WTC11 (cell line): ENCODE data around the gene ADCY2. TPM values are rescaled to one million over a fixed set of nuclear protein-coding genes. Genes with fewer than 3 reads are reported as not detected.

Source experiments
- ATAC-seq: fragments of 200-7000 bp; cut with Tn5 transposase; 2 replicates; pipeline ENCODE4 v1.10.0; 2021; ENCODE audit warnings: mild to moderate bottlenecking, moderate library complexity
- CTCF ChIA-PET: fragments of 300-600 bp; sonication (Branson Sonifier 250); formaldehyde crosslinking; loops from one replicate; lab custom pipeline; 2021; ENCODE audit warnings: antibody characterized with exemption; lab: Charles Lee
- POLR2A ChIA-PET: fragments of 350-600 bp; sonication (Branson Sonifier 250); formaldehyde crosslinking; loops from one replicate; lab custom pipeline; 2021; ENCODE audit warnings: antibody characterized with exemption; lab: Charles Lee
- DNase-seq: peaks from one replicate; pipeline ENCODE4 v3.0.0; 2021; ENCODE audit warnings: low spot score
- H3K27ac Mint-ChIP-seq: 2 replicates; pipeline ENCODE4 v1.8.0; 2021; ENCODE audit warnings: mixed read lengths
- H3K27me3 Mint-ChIP-seq: 2 replicates; pipeline ENCODE4 v1.8.0; 2021; ENCODE audit warnings: low read depth, mild to moderate bottlenecking, moderate library complexity, mixed read lengths
- H3K36me3 Mint-ChIP-seq: 2 replicates; pipeline ENCODE4 v1.8.0; 2021; ENCODE audit warnings: mixed read lengths
- H3K4me1 Mint-ChIP-seq: 2 replicates; pipeline ENCODE4 v1.8.0; 2022; ENCODE audit warnings: mixed read lengths
- H3K4me3 Mint-ChIP-seq: 2 replicates; pipeline ENCODE4 v1.8.0; 2021; ENCODE audit warnings: mild to moderate bottlenecking, moderate library complexity, mixed read lengths
- H3K9me3 Mint-ChIP-seq: 2 replicates; pipeline ENCODE4 v1.8.0; 2021; ENCODE audit warnings: mixed read lengths
- AR ChIP-seq: fragments of 250-450 bp; sonication (Bioruptor Pico); IDR thresholded peaks from 2 replicates; pipeline ENCODE4 v1.9.0; 2021; ENCODE audit warnings: mild to moderate bottlenecking
- GABPB1 ChIP-seq: sonication (generic); formaldehyde crosslinking; IDR thresholded peaks from 2 replicates; pipeline ENCODE4 v1.8.1; 2023; ENCODE audit warnings: mild to moderate bottlenecking, missing genetic modification reagents
- HMGXB4 ChIP-seq: sonication (generic); formaldehyde crosslinking; IDR thresholded peaks from 2 replicates; pipeline ENCODE4 v1.8.1; 2023; ENCODE audit warnings: mild to moderate bottlenecking, moderate library complexity, missing genetic modification reagents
- JAZF1 ChIP-seq: fragments of 250-450 bp; sonication (Bioruptor Pico); IDR thresholded peaks from 2 replicates; pipeline ENCODE4 v1.9.0; 2021; ENCODE audit warnings: moderate library complexity, mild to moderate bottlenecking, inconsistent platforms
- KAT7 ChIP-seq: sonication (generic); formaldehyde crosslinking; IDR thresholded peaks from 2 replicates; pipeline ENCODE4 v1.8.1; 2023; ENCODE audit warnings: missing genetic modification reagents, mild to moderate bottlenecking, borderline replicate concordance
- MAX ChIP-seq: sonication (generic); formaldehyde crosslinking; IDR thresholded peaks from 2 replicates; pipeline ENCODE4 v1.8.0; 2022; ENCODE audit warnings: mild to moderate bottlenecking, missing genetic modification reagents
- MYBL2 ChIP-seq: sonication (generic); formaldehyde crosslinking; IDR thresholded peaks from 2 replicates; pipeline ENCODE4 v1.8.1; 2023; ENCODE audit warnings: mild to moderate bottlenecking, moderate library complexity, missing genetic modification reagents
- NFATC4 ChIP-seq: fragments of 250-450 bp; sonication (Bioruptor Pico); IDR thresholded peaks from 2 replicates; pipeline ENCODE4 v1.9.0; 2021; ENCODE audit warnings: mild to moderate bottlenecking
- NR1H2 ChIP-seq: sonication (generic); formaldehyde crosslinking; IDR thresholded peaks from 2 replicates; pipeline ENCODE4 v1.9.0; 2021; ENCODE audit warnings: mild to moderate bottlenecking, moderate library complexity, missing genetic modification reagents
- SOX15 ChIP-seq: fragments of 250-450 bp; sonication (Bioruptor Pico); IDR thresholded peaks from 2 replicates; pipeline ENCODE4 v1.9.0; 2021; ENCODE audit warnings: mild to moderate bottlenecking
- ZMAT4 ChIP-seq: fragments of 250-450 bp; sonication (Bioruptor Pico); IDR thresholded peaks from 2 replicates; pipeline ENCODE4 v1.9.0; 2021; ENCODE audit warnings: mild to moderate bottlenecking
- ZNF219 ChIP-seq: sonication (generic); formaldehyde crosslinking; IDR thresholded peaks from 2 replicates; pipeline ENCODE4 v1.8.0; 2023; ENCODE audit warnings: missing genetic modification reagents, mild to moderate bottlenecking, borderline replicate concordance
- ZNF232 ChIP-seq: sonication (generic); formaldehyde crosslinking; IDR thresholded peaks from 2 replicates; pipeline ENCODE4 v1.8.0; 2022; ENCODE audit warnings: mild to moderate bottlenecking, missing genetic modification reagents
- ZNF263 ChIP-seq: sonication (generic); formaldehyde crosslinking; IDR thresholded peaks from 2 replicates; pipeline ENCODE4 v1.8.1; 2022; ENCODE audit warnings: low read depth, mild to moderate bottlenecking, moderate library complexity, missing genetic modification reagents
- ZNF317 ChIP-seq: sonication (generic); formaldehyde crosslinking; IDR thresholded peaks from 2 replicates; pipeline ENCODE4 v1.8.1; 2023; ENCODE audit warnings: low read depth, mild to moderate bottlenecking, moderate library complexity, missing genetic modification reagents, borderline replicate concordance
- ZNF425 ChIP-seq: fragments of 250-450 bp; sonication (Bioruptor Pico); conservative IDR thresholded peaks from 2 replicates; pipeline ENCODE4 v1.9.0; 2021; ENCODE audit warnings: mild to moderate bottlenecking
- ZSCAN18 ChIP-seq: fragments of 250-450 bp; sonication (Bioruptor Pico); IDR thresholded peaks from 2 replicates; pipeline ENCODE4 v2.1.2; 2022; ENCODE audit warnings: mild to moderate bottlenecking, moderate library complexity
- total RNA-seq: library from RNA; stranded (reverse); gene quantifications from 3 replicates; pipeline ENCODE4 v1.2.3, GENCODE V29; 2021

The ADCY2 gene
- total RNA-seq, 1 experiment from 2014 or later: 142 TPM

- ATAC-seq (peak; percentile 20; the same call in 1 of the 2 replicates), DNase-seq (no peak)
- POLR2A ChIA-PET: no interaction called here
- Mint-ChIP-seq H3K9me3 (no peaks in the 10 kb centered on the region), H3K27me3 (no peaks in the 10 kb centered on the region), H3K27ac (peak overlapping the region; percentile 44), H3K4me3 (no peak overlapping the region), H3K4me1 (peaks cover 40% of the 10 kb centered on the region), H3K36me3 (peaks cover 24% of the 10 kb centered on the region)
- TF ChIP-seq GABPB1 (CRISPR knock-in tag) (no peak), AR (no peak), ZNF263 (CRISPR knock-in tag) (no peak), HMGXB4 (no peak), KAT7 (CRISPR knock-in tag) (no peak), SOX15 (no peak), ZNF317 (CRISPR knock-in tag) (no peak), ZMAT4 (no peak), ZNF219 (CRISPR knock-in tag) (no peak), JAZF1 (CRISPR knock-in tag) (no peak), ZSCAN18 (CRISPR knock-in tag) (no peak), ZNF232 (no peak), MYBL2 (CRISPR knock-in tag) (no peak), NFATC4 (CRISPR knock-in tag) (no peak), ZNF425 (CRISPR knock-in tag) (no peak), MAX (CRISPR knock-in tag) (no peak), NR1H2 (CRISPR knock-in tag) (no peak)
- CTCF ChIA-PET: no interaction called here
These were observed 145.0 kb downstream of the ADCY2 start for GRCh38 chr5:7540736-7541485.
